A673 (cell line): Measurements from ENCODE around the gene VAC14. TPM values are rescaled to one million over a fixed set of nuclear protein-coding genes. Genes with fewer than 3 reads are reported as not detected.

ENCODE experiments used
- BruUV-seq: library from RNA; stranded (reverse); fragments of 400-500 nt; replicated peaks from 2 replicates; lab custom pipeline; 2021; lab: Mats Ljungman, UMichigan
- CTCF ChIA-PET: fragments of 300-600 bp; sonication (Branson Sonifier 250); formaldehyde crosslinking; loops from one replicate; lab custom pipeline; 2022; ENCODE audit warnings: antibody characterized with exemption; lab: Charles Lee
- POLR2A ChIA-PET: fragments of 300-600 bp; sonication (Branson Sonifier 250); formaldehyde crosslinking; loops from one replicate; lab custom pipeline; 2022; ENCODE audit warnings: antibody characterized with exemption; ENCODE audit not compliant: low non-redundant PET; lab: Charles Lee
- DNase-seq: peaks from one replicate; pipeline ENCODE4 v3.0.0-alpha.2; 2015; ENCODE audit warnings: low spot score
- H3K27ac ChIP-seq: fragments of 200-600 bp; sonication (generic); 2 replicates; pipeline ENCODE4 v1.5.1; 2016; ENCODE audit warnings: mixed run types, low read depth, mild to moderate bottlenecking, mixed read lengths, antibody characterized with exemption, low read length; ENCODE audit not compliant: poor library complexity, severe bottlenecking
- H3K27me3 ChIP-seq: fragments of 200-600 bp; sonication (generic); replicated peaks from 2 replicates; pipeline ENCODE4 v1.6.1; 2017; ENCODE audit warnings: mixed run types, low read depth, mild to moderate bottlenecking, mixed read lengths, antibody characterized with exemption, low read length; ENCODE audit not compliant: insufficient read depth, poor library complexity
- H3K36me3 ChIP-seq: fragments of 200-600 bp; sonication (generic); 2 replicates; pipeline ENCODE4 v1.6.1; 2016; ENCODE audit warnings: mixed run types, mild to moderate bottlenecking, mixed read lengths, antibody characterized with exemption, low read length; ENCODE audit not compliant: insufficient read depth, poor library complexity, severe bottlenecking
- H3K4me1 ChIP-seq: fragments of 200-600 bp; sonication (generic); 2 replicates; pipeline ENCODE4 v1.6.1; 2017; ENCODE audit warnings: mixed run types, mild to moderate bottlenecking, mixed read lengths, antibody characterized with exemption, low read length; ENCODE audit not compliant: insufficient read depth, poor library complexity, severe bottlenecking
- H3K4me3 ChIP-seq: fragments of 200-600 bp; sonication (generic); 2 replicates; pipeline ENCODE4 v1.5.1; 2016; ENCODE audit warnings: low read depth, mixed run types, mild to moderate bottlenecking, mixed read lengths, low read length; ENCODE audit not compliant: poor library complexity, severe bottlenecking
- H3K9me3 ChIP-seq: fragments of 200-600 bp; sonication (generic); 2 replicates; pipeline ENCODE4 v1.6.1; 2016; ENCODE audit warnings: mixed run types, low read depth, mild to moderate bottlenecking, mixed read lengths, antibody characterized with exemption, low read length; ENCODE audit not compliant: poor library complexity, severe bottlenecking
- EZH2 ChIP-seq: fragments of 200-600 bp; sonication (generic); IDR thresholded peaks from 2 replicates; pipeline ENCODE4 v1.6.1; 2017; ENCODE audit warnings: borderline replicate concordance, low read depth, mild to moderate bottlenecking, mixed read lengths, antibody characterized with exemption, low read length; ENCODE audit not compliant: poor library complexity, severe bottlenecking
- intact Hi-C: fragments of 100-400 bp; cut with micrococcal nuclease; formaldehyde crosslinking; loops from one replicate; pipeline ENCODE4 v1.10.0; 2022; ENCODE audit not compliant: unreplicated experiment
- total RNA-seq: library from RNA; stranded (reverse); gene quantifications from 2 replicates; pipeline ENCODE4 v1.2.3, GENCODE V29; 2021
- TF ChIP-seq, protein P1 (sequence below): fragments of 300-800, 200-600 bp; sonication (generic); conservative IDR thresholded peaks from 2 replicates; pipeline ENCODE4 v1.5.1; 2017; ENCODE audit warnings: low read depth, mild to moderate bottlenecking, antibody characterized with exemption, low read length, moderate library complexity, mixed read lengths

Gene VAC14
- total RNA-seq, 1 experiment from 2014 or later = 46.6 TPM

DNA sequence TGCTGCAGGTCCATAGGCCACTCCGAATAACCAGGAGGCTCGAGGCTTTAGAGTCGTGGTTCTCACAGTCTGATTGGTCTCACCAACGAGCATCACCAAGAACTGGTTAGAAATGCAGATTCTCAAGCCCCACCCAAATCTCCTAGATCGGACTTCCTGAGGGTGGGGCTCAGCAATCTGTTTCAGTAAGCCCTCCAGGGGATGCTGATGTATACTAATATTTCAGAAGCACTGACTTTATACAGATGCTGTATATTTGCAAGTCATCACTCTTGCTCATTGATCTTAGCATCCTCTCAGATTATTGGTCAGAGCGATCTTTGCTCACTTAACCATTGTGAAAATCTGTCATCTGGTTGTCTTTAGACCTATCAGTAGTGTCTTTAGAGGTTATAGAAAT is 4.4 kb upstream of the VAC14 start:
- no peak overlapping the region for H3K27ac ChIP-seq
- peaks cover 17% of the 10 kb centered on the region for H3K27me3 ChIP-seq
- H3K4me1 ChIP-seq = peaks cover under 1% of the 10 kb centered on the region
- ChIA-PET POLR2A (no interaction called here), CTCF (no interaction called here)
- H3K36me3 ChIP-seq = no peaks in the 10 kb centered on the region
- no peak overlapping the region for H3K4me3 ChIP-seq
- no peaks in the 10 kb centered on the region for H3K9me3 ChIP-seq
- intact Hi-C loops = no loop called here
- no peak for DNase-seq
- no peak for TF ChIP-seq EZH2
- TF ChIP-seq, protein P1, sequence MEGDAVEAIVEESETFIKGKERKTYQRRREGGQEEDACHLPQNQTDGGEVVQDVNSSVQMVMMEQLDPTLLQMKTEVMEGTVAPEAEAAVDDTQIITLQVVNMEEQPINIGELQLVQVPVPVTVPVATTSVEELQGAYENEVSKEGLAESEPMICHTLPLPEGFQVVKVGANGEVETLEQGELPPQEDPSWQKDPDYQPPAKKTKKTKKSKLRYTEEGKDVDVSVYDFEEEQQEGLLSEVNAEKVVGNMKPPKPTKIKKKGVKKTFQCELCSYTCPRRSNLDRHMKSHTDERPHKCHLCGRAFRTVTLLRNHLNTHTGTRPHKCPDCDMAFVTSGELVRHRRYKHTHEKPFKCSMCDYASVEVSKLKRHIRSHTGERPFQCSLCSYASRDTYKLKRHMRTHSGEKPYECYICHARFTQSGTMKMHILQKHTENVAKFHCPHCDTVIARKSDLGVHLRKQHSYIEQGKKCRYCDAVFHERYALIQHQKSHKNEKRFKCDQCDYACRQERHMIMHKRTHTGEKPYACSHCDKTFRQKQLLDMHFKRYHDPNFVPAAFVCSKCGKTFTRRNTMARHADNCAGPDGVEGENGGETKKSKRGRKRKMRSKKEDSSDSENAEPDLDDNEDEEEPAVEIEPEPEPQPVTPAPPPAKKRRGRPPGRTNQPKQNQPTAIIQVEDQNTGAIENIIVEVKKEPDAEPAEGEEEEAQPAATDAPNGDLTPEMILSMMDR = no peak
- BruUV-seq = no TSS peak

DNA sequence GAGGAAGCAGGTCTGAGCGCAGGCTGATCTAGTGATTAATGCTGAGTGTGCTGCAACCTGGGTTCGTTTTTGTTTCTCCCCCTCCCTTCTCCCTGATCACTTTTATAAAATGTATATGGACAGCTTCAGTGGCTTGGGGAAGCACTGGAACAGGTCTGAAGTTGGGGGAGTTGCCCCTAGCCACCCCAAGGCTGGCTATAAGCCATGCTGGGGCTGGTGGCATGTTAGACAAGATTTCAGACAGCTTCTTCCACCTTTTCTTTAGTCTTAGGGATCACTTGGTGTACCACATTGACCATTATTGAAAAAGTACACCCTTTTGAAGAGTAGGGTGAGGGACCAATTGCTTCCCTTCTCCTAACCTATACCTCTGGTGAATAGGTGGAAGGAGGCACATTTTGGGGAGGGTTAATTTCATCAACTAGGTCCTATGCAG is 3.8 kb upstream of the VAC14 start:
- H3K4me1 ChIP-seq = peaks cover 7% of the 10 kb centered on the region
- peaks cover 17% of the 10 kb centered on the region for H3K27me3 ChIP-seq
- no peaks in the 10 kb centered on the region for H3K9me3 ChIP-seq
- intact Hi-C loops = no loop called here
- H3K27ac ChIP-seq = no peak overlapping the region
- ChIA-PET CTCF (no interaction called here), POLR2A (no interaction called here)
- DNase-seq = no peak
- no peaks in the 10 kb centered on the region for H3K36me3 ChIP-seq
- BruUV-seq = no TSS peak
- TF ChIP-seq, protein P1 = no peak
- TF ChIP-seq EZH2 = no peak
- H3K4me3 ChIP-seq = no peak overlapping the region

DNA sequence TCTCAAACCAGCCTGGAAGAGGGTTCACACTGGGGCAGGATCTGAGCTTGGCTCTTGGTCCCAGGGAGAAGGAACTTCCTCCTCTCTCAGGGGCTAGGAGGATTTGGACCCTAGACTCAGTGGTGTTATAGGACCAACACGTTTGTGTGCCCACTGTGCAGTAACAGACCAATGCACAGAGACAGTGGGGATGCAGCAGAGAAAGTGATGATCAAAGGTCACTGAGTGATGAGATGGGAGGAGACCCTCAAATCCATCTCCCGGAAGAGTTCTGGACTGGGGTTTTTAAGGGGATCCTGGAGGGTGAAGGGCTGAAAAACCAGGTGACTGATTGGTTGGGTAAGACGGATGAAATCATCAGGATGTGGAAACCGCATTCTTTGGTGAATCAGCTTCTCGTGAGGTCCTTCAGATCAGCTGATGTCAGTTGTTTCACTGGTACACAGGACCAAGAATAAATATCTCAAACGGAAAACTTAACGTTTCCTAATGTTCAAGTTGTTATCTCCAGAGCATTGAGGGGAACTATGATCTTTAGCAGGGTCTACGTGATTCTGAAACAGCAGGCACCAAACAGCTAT is 3.3 kb upstream of the VAC14 start:
- Histone ChIP-seq H3K9me3 (no peaks in the 10 kb centered on the region), H3K4me3 (no peak overlapping the region), H3K36me3 (no peaks in the 10 kb centered on the region), H3K4me1 (peaks cover 8% of the 10 kb centered on the region), H3K27me3 (peaks cover 13% of the 10 kb centered on the region), H3K27ac (no peak overlapping the region)
- ChIA-PET POLR2A (no interaction called here), CTCF (no interaction called here)
- BruUV-seq = no TSS peak
- intact Hi-C loops = no loop called here
- DNase-seq = no peak
- TF ChIP-seq, protein P1 = no peak
- no peak for TF ChIP-seq EZH2
